Measurements from ENCODE around the gene CDH23.

CDH23 gene

DNA sequence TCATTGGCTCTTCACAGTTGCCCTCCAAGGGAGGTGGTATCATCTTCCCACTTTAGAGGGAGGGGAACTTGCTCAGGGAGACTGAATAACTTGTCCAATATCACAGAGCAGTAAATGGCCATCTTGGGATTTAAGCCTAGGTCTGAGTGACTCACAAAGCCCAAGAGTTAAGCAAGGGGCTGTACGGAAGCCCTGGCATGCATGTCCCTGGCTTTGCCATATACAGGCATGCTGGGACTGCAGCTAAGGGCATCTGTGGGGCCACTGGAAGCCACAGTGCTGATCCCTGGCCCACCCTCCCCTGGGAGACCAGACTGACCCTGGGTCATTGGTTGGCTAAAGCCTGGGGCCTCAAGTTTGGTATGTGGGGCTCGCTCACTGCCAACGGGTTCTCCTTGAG, 373.5 kb downstream of the CDH23 start:
- no peak for DNase-seq

- no peak for DNase-seq
Observed at GRCh38 chr10:71770789-71771188, 374.1 kb downstream of the CDH23 start.

- DNase-seq, result no peak
Observed at GRCh38 chr10:71771204-71771603, 374.5 kb downstream of the CDH23 start.

DNA sequence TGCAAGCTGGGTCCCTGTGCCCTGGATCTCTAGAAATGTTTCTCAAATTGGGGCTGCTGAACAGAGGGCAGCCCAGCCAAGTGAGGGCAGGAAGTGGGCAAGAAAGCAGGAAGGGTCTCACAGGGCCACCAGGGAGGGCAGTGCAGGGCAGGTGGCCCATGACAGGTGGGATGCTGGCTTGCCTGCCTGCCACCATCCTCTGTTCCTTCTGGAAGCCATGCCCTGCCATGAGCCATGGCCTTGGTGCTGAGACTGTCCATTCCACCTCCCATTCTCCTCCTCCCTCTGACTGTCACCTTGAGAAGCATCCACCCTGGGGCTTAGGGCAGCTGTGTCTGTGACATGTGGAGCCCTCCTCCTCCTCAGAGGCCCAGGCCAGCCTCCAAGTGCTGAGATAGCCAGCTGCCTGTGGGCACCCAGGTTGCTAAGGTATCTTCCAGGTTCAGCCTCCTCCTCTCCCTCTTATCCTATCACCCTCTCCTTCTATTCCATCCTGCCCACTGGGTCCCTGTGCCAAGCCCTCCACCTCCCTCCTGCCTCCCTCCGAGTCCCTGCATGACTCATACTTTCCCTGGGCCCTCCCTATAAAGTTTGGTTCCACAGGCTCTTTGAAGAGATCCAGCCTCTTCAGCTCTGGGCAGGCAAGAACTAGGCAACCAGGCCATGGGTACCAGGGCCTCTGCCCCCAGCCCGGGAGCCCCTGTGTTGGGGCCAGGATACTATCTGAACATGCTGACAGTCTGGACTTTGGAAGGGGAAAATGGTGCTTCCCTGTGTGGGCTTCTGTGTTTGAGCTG, 375.3 kb downstream of the CDH23 start:
- peak; percentile 58 for DNase-seq

GRCh38 chr10:71772832-71773220, 376.1 kb downstream of the CDH23 start:
- DNase-seq, result no peak

DNA sequence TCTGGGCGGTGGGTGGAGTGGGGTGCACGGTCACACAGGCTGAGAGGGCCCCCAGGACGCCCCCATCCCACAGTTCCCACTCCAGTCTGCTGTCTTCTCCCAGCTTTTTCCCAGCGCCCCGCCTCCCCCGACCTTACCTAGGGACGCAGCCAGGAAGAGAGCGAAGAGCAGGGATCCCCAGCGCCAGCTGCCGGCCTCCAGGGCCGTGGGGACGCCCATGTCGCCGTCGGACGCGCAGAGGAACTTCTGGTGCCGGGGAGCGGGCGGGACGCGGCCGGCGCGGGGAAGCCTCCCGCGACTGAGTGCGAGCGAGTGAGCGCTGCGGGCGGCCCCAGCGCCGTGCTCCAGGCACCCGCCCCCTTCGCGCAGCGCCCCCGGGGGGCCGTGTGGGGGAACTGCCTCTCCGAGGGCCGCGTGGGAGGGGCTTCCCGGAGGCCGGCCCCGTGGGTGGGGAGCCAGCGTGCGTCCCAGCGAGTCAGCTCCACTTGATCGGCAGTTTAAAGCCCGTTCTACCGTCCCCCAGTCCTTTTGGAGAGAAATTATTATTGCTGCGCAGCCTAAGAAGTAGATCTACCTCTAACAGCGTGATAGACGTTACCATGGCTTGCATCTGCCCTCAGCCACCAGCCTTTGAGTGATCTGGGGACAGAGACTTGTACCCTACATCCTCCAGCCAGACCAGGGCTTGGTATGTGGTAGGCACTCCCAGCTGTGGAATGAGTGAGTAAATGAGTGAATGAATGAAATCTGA, 376.7 kb downstream of the CDH23 start, which contains the start of gene VSIR:
TSS of gene VSIR (minus strand) at position 300 of the 751 bp plus-strand sequence. CDS start at position 219, 81 bp downstream.
- peak; percentile 93 for DNase-seq

DNA sequence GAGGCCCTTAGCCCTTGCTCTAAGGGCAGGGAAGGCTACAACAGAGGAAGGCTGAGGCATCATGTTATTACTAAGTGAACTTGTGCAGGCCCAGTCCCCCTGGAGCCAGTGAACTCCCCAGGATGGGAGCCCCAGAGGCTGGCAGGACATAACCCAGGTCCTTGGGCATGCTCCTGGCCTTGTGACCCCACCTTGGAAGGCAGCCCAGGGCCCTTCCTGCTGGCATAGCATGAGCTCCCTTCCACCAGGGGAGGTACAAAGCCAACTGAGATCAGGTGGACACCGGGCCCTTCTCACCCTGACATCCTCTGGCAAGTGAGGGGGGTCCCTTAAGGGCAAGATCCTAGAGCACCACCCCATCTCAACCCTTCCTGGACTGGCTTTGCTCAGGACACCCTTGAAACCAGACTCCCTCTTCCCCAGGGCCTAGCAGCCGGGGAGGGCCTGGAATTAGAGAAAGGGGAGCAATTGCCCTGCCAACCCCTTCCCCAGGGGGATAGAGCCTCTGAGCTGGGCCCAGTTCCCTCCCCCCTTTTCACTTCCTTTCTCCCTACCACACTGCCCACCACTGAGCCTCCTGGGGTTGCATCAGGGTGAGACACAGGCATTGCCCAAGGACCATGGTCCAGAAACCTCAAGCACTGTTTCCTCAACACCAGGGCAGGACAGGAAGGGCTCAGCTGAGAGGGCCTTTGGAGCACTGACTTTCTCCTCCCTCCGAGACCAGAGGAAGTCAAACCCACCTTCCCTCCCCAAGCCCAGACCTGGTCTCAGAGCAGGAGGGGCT, 378.4 kb downstream of the CDH23 start:
- DNase-seq, result no peak

- no peak for DNase-seq
Observed at GRCh38 chr10:71776481-71776925, 379.8 kb downstream of the CDH23 start.

GRCh38 chr10:71777213-71777985, 380.7 kb downstream of the CDH23 start:
- no peak for DNase-seq

DNA sequence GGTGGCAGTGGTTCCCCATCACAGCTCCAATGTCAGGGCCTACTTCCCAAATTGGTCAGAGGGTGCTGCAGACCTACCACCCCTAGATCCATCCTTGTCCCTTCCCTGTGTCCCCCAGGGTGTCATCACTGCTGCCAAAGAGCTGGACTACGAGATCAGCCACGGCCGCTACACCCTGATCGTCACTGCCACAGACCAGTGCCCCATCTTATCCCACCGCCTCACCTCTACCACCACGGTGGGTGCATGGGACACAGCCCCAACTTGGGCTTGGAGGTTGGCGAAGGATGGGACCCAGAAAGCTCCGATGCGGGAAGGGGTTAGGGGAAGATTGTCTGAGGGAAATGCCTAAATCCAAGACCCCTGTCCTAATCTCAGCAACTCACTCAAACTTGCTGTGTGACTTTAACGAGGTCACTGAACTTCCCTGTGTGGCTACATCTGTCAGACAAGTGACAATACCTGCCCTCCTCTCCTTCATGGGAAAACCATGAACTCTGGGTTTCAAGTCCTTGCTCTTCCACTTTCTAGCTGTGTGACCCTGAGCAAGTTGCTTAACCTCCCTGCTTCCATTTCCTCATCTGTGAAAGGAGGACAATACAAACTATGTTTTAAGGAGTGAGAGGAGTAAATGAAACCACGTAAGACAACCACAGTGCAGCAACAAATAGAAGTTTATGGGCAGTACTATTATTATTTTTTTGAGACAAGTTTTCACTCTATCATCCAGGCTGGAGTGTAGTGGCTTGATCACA, 381.5 kb downstream of the CDH23 start:
- DNase-seq, result no peak

DNA sequence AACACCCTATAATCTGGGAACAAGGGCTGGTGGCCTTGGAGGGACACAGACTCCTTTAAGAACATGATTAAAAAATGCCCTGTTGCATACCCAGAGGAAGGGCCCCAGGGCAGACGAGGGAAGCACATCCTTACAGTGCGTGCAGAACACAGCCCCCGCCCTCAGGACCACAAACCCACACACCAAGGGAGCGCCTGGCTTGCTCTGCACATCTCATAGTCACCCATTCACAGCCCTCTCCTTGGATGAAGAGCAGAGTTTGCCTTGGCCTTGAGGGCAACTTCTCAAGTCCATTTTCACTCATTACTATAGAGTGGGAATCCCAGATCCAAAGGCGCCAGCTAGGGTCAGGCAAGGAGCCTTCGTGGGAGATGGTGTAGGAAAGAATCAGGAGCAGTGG, 382.9 kb downstream of the CDH23 start:
- DNase-seq, result no peak

DNA sequence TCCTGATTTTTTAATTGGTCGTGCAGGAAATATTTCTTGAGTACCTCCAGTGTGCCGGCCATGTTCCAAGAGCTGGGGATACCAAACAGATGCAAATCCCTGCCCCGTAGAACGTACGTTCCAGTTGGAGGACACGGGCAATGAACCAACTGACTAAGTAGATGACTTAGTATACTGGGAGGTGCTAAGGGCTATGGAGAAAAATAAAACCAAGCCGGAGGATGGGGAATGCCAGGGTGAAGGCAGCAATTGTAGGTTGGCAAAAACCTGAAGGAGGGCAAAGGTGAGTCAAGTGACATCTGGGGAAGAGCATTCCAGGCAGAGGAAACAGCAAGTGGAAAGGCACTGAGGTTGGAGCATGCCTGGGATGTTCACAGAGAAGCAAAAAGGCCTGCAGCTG, 383.4 kb downstream of the CDH23 start:
- DNase-seq, result no peak

DNA sequence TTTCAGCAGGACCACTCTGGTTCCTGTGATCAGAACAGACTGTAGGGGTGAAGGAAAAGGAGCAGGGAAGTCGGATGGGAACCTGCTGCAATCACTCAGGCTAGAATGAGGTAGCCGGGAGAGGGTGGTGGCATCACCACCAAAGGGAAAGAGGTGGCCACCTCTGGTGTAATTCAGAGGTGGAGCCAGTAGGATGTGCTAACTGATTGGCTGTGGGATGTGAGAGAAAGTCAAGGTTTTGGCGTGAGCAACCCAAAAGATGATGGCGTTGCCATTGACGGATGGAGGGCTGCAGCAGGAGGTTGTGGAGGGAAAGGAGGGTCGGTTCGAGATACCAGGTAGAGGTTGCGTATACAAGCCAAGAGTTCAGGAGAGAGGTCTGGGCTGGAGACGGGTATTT, 384.0 kb downstream of the CDH23 start:
- DNase-seq, result no peak

- no peak for DNase-seq
Observed at GRCh38 chr10:71782221-71782916, 385.6 kb downstream of the CDH23 start.

DNA sequence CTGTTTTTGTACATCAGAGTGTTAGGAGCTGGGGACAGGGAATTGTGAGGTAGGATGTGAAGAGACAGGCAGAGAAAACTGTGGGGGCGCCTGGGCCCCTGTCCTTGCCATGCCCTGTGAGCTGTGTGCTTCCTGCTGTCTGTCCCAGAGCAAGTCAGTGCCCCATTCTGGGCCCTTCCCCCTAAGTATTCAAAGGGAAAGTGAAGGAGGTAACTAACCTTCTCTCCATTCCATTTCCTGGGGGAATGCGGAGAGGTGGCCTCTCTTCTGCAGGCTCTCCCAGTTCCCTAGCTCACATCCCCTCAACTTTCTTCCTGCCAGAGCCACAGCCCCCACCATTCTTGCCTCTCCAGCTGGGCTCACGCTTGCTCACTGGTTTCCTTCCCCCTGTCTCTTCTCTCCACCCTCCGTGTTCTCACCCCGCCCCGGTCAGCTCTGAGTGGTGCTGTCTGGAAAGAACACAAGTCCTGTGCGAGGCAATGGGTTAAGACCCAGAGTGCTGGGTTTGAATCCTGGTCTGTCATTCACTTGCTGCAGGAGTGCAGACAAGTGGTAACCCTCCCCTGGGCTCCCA, 386.3 kb downstream of the CDH23 start:
- no peak for DNase-seq

GRCh38 chr10:71783917-71784678, 387.4 kb downstream of the CDH23 start:
- no peak for DNase-seq

DNA sequence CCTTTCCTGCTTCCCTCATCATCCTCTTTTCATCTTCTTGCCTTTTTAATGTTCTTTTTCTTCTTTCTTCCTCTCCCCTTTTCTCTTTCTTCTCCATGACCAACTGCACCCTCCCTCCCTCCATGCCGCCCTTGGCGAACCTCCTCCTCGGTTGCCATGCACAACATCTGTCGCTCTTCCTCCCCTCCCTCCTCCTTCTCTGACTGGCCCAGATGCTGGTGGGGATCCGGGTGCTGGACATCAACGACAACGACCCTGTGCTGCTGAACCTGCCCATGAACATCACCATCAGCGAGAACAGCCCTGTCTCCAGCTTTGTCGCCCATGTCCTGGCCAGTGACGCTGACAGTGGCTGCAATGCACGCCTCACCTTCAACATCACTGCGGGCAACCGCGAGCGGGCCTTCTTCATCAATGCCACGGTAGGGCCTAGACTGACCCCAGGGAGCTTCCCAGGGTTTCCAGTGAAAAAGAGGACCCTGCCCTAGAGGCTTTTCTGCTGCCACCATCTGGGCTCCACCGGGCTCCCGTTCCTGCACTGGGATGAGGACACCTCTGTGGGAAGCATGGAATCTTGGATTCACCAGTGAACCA, 388.1 kb downstream of the CDH23 start:
- DNase-seq, result no peak

- no peak for DNase-seq
Observed at GRCh38 chr10:71788954-71789353, 392.2 kb downstream of the CDH23 start.

DNA sequence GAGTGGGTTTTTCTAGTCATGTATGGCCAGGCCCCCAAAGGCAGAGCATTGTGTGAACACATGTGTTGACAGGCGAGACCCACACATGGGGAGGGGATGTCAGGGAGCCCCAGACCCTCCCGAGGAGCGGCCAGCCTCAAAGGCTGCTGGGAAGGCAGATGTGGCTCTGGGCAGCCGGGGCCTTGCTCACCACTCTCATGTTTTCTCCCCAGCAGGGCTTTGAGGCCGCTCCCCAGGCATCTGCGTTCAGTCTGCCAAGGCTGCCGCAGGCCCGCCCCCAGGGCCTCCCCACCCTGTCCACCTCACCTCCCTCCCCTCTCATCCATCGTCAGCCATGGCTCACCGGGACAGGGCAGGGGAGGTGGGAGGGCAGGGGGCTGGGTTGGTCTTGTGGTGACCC, 393.2 kb downstream of the CDH23 start:
- no peak for DNase-seq

Measured in activated CD4-positive, alpha-beta T cell treated with anti-CD3 and anti-CD28 coated beads for 1 hour (primary cell).